MM.1S (cell line): Measurements from ENCODE around the gene EVL.

Source experiments
- DNase-seq: peaks from one replicate; pipeline ENCODE4 v3.0.0-alpha.2; 2015
- H2AFZ ChIP-seq: fragments of 300-600 bp; sonication (generic); 2 replicates; pipeline ENCODE4 v1.6.0; 2016; ENCODE audit warnings: antibody characterized with exemption, low read length
- H3F3A ChIP-seq: fragments of 300-600 bp; sonication (generic); 2 replicates; pipeline ENCODE4 v1.6.1; 2016; ENCODE audit warnings: mild to moderate bottlenecking, antibody characterized with exemption, low read length, moderate library complexity, mixed read lengths; ENCODE audit not compliant: insufficient read depth
- H3K27ac ChIP-seq: fragments of 300-600 bp; sonication (generic); 2 replicates; pipeline ENCODE4 v1.5.1; 2016; ENCODE audit warnings: mild to moderate bottlenecking, low read length
- H3K27me3 ChIP-seq: fragments of 300-600 bp; sonication (generic); replicated peaks from 2 replicates; pipeline ENCODE4 v1.6.0; 2016; ENCODE audit warnings: low read length; ENCODE audit not compliant: insufficient read depth
- H3K36me3 ChIP-seq: fragments of 300-600 bp; sonication (generic); replicated peaks from 2 replicates; pipeline ENCODE4 v1.6.1; 2016; ENCODE audit warnings: mild to moderate bottlenecking, low read length, mixed read lengths; ENCODE audit not compliant: insufficient read depth
- H3K4me1 ChIP-seq: fragments of 300-600 bp; sonication (generic); 2 replicates; pipeline ENCODE4 v1.6.1; 2016; ENCODE audit warnings: low read length, mixed read lengths
- H3K4me2 ChIP-seq: fragments of 300-600 bp; sonication (generic); 2 replicates; pipeline ENCODE4 v1.6.0; 2016; ENCODE audit warnings: low read depth, low read length
- H3K4me3 ChIP-seq: fragments of 300-600 bp; sonication (generic); 2 replicates; pipeline ENCODE4 v1.5.1; 2016; ENCODE audit warnings: low read length, mixed read lengths
- H3K79me2 ChIP-seq: fragments of 300-600 bp; sonication (generic); 2 replicates; pipeline ENCODE4 v1.6.1; 2016; ENCODE audit warnings: mixed run types, low read length, mixed read lengths
- H3K9ac ChIP-seq: fragments of 300-600 bp; sonication (generic); 2 replicates; pipeline ENCODE4 v1.6.1; 2016; ENCODE audit warnings: low read length, mixed read lengths
- H3K9me2 ChIP-seq: fragments of 300-600 bp; sonication (generic); replicated peaks from 2 replicates; pipeline ENCODE4 v1.6.1; 2016; ENCODE audit warnings: mild to moderate bottlenecking, low read length, mixed read lengths; ENCODE audit not compliant: insufficient read depth
- H3K9me3 ChIP-seq: fragments of 300-600 bp; sonication (generic); replicated peaks from 2 replicates; pipeline ENCODE4 v1.6.1; 2016; ENCODE audit warnings: mild to moderate bottlenecking, low read length, mixed read lengths; ENCODE audit not compliant: insufficient read depth
- H4K20me1 ChIP-seq: fragments of 300-600 bp; sonication (generic); 2 replicates; pipeline ENCODE4 v1.6.1; 2016; ENCODE audit warnings: mild to moderate bottlenecking, low read length, moderate library complexity, mixed read lengths; ENCODE audit not compliant: insufficient read depth
- EZH2 ChIP-seq: fragments of 300-600 bp; sonication (generic); optimal IDR thresholded peaks from 2 replicates; pipeline ENCODE3; 2017; ENCODE audit warnings: low read depth, mild to moderate bottlenecking, antibody characterized with exemption, low read length, mixed read lengths
- EZH2phosphoT487 ChIP-seq: fragments of 300-600 bp; sonication (generic); IDR thresholded peaks from 2 replicates; pipeline ENCODE4 v1.6.1; 2018; ENCODE audit warnings: antibody characterized with exemption, low read length
- TF ChIP-seq, protein P1 (sequence below): fragments of 300-600 bp; sonication (generic); IDR thresholded peaks from 2 replicates; pipeline ENCODE4 v1.5.1; 2016; ENCODE audit warnings: antibody characterized with exemption, low read length, mixed read lengths

Gene EVL

DNA sequence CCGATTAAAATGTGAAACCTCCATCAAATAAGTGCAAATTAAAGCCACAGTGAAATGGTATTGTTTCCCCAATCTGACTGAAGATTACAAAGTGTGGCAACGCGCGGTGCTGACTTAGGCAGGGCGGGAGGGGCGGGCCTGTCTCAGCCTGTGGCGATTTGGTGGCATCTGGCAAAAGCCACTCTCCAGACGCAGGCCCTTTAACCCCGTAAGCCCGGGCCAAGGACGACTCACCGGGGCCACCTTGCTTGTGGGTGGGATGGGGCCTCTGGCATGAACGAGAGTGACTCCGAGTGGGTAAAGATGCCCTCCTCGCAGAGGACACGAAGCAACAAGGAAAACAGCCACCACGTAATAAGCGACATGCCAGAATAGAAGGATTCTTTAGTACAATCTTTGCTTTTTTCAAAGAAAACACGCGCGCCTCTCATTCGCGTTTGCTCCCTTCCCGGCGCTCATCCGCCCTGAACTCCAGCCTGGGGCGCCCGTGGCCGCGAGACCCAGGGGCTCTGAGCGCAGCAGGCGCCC lies 93.4 kb downstream of the EVL start:
- Histone ChIP-seq H4K20me1 (no peaks in the 10 kb centered on the region), H3K4me1 (no peaks in the 10 kb centered on the region), H3F3A (no peaks in the 10 kb centered on the region), H2AFZ (no peak overlapping the region), H3K9me2 (no peaks in the 10 kb centered on the region), H3K4me3 (no peak overlapping the region), H3K79me2 (no peaks in the 10 kb centered on the region), H3K27ac (no peak overlapping the region), H3K9ac (no peak overlapping the region), H3K27me3 (no peaks in the 10 kb centered on the region; the same call in 1 of the 2 replicates), H3K9me3 (no peaks in the 10 kb centered on the region), H3K4me2 (no peak overlapping the region), H3K36me3 (no peaks in the 10 kb centered on the region)
- no peak for DNase-seq
- TF ChIP-seq, protein P1, sequence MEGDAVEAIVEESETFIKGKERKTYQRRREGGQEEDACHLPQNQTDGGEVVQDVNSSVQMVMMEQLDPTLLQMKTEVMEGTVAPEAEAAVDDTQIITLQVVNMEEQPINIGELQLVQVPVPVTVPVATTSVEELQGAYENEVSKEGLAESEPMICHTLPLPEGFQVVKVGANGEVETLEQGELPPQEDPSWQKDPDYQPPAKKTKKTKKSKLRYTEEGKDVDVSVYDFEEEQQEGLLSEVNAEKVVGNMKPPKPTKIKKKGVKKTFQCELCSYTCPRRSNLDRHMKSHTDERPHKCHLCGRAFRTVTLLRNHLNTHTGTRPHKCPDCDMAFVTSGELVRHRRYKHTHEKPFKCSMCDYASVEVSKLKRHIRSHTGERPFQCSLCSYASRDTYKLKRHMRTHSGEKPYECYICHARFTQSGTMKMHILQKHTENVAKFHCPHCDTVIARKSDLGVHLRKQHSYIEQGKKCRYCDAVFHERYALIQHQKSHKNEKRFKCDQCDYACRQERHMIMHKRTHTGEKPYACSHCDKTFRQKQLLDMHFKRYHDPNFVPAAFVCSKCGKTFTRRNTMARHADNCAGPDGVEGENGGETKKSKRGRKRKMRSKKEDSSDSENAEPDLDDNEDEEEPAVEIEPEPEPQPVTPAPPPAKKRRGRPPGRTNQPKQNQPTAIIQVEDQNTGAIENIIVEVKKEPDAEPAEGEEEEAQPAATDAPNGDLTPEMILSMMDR = no peak
- TF ChIP-seq EZH2 (no peak), EZH2phosphoT487 (no peak)

DNA sequence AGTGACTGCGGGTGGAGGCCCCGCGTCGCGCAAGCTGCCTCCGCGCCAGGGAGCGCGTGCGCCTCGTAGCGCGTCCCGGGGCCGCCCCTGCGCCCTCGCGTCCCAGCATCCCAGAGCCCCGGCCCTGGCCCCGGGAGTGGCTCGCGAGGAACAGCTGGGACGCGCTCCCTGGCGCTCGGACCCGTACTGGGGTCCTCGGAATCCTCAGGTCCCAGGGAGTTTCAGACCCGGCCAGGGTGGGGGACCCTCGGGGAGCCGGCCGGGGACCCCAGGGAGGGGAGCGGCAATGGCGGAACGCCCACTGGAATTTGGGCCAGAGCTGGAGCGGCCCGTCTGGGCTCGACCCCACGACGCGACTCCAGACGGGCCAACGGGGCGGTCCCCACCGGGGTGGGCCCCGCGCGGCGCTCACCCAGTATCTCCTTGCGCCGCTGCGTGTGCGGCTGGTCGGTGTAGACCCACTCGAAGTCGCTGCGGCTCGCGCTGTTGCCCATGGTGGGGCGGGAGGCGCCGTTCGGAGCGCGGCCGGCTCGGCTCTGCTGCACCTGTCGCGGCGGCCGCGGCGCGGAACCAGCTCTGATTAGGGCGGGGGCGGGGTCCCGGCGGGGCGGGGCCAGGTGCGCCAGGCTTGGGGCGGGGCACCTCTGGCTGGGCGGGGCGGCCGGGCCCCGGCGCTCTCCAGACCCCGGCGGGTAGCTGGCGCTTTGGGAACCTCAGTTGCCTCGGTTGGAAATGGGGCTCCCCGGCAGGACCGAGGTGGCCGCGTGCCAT lies 94.1 kb downstream of the EVL start, which contains the start of gene DEGS2:
TSS of gene DEGS2 (minus strand) at position 552 of the 771 bp plus-strand sequence. CDS start at position 494, 58 bp downstream.
- no peak within 1 kb of the TSS for H3K4me3 ChIP-seq
- no peaks in the 10 kb centered on the region for H3K9me3 ChIP-seq
- no peak within 1 kb of the TSS for H3K9ac ChIP-seq
- H3K79me2 ChIP-seq = no peaks in the 10 kb centered on the region
- no peaks in the 10 kb centered on the region for H3F3A ChIP-seq
- peak; percentile 22 for DNase-seq
- no peaks in the 10 kb centered on the region for H3K9me2 ChIP-seq
- no peaks in the 10 kb centered on the region for H4K20me1 ChIP-seq
- TF ChIP-seq EZH2 (no peak), EZH2phosphoT487 (no peak)
- TF ChIP-seq, protein P1 = no peak
- no peak within 1 kb of the TSS for H3K27ac ChIP-seq
- H3K4me2 ChIP-seq = peak within 1 kb of the TSS; percentile 49
- H3K4me1 ChIP-seq = no peaks in the 10 kb centered on the region
- H3K27me3 ChIP-seq = no peaks in the 10 kb centered on the region; the same call in 1 of the 2 replicates
- H2AFZ ChIP-seq = no peak within 1 kb of the TSS
- no peaks in the 10 kb centered on the region for H3K36me3 ChIP-seq

DNA sequence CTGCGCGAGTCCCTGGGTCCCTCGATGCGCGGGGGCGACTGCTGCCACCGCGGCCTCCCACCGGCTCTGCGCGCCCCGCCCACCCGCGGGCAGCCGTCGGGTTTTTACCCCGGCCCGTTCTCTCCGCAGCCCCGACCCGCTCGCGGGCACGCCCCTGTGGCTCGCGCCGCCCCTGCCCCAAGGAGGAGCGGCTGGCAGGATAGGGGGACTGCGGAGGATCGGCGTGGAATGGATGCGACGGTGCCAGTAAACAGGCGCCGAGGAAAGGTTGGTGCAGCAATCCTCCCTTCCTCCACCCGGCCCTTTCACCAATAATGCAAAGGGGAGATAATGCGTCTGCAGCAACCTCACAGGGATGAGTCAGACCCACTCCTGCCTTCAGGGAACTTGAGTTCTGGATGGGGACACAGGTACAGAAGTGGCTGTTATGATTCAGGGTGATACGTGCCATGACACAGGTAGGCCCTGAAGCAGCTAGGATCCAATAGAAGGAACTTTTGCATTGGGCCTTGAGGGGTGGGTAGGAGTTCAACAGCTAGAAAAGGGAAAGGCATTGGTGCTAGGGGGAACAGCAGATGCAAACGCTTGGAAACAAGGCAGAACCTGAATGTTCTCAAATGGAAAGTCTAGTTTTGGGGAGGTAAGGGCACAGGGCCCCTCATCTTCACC lies 94.8 kb downstream of the EVL start:
- H3K4me2 ChIP-seq = no peak overlapping the region
- no peaks in the 10 kb centered on the region for H3F3A ChIP-seq
- no peak overlapping the region for H3K9ac ChIP-seq
- H3K27me3 ChIP-seq = no peaks in the 10 kb centered on the region; the same call in 1 of the 2 replicates
- no peaks in the 10 kb centered on the region for H3K9me3 ChIP-seq
- no peak overlapping the region for H3K27ac ChIP-seq
- H3K9me2 ChIP-seq = no peaks in the 10 kb centered on the region
- H2AFZ ChIP-seq = no peak overlapping the region
- H3K4me3 ChIP-seq = no peak overlapping the region
- no peaks in the 10 kb centered on the region for H3K36me3 ChIP-seq
- TF ChIP-seq EZH2phosphoT487 (no peak), EZH2 (no peak)
- TF ChIP-seq, protein P1 = no peak
- H4K20me1 ChIP-seq = no peaks in the 10 kb centered on the region
- H3K79me2 ChIP-seq = no peaks in the 10 kb centered on the region
- no peak for DNase-seq
- H3K4me1 ChIP-seq = no peaks in the 10 kb centered on the region
